Hematopoietic multipotent progenitor cell treated with erythropoietin and hydrocortisone succinate and interleukin-3 and kit ligand, for 15 days (in vitro differentiated cells): Measurements from ENCODE around the gene MAPK8.
A peak's percentile ranks its signal among the peaks of the same experiment; 100 is the strongest.

Experiments
- DNase-seq: peaks from one replicate; pipeline ENCODE4 v3.0.0-alpha.2; 2015; ENCODE audit warnings: low spot score

The MAPK8 gene

GRCh38 chr10:48463318-48464003 lies 157.0 kb downstream of the MAPK8 start:
- no peak for DNase-seq

DNA sequence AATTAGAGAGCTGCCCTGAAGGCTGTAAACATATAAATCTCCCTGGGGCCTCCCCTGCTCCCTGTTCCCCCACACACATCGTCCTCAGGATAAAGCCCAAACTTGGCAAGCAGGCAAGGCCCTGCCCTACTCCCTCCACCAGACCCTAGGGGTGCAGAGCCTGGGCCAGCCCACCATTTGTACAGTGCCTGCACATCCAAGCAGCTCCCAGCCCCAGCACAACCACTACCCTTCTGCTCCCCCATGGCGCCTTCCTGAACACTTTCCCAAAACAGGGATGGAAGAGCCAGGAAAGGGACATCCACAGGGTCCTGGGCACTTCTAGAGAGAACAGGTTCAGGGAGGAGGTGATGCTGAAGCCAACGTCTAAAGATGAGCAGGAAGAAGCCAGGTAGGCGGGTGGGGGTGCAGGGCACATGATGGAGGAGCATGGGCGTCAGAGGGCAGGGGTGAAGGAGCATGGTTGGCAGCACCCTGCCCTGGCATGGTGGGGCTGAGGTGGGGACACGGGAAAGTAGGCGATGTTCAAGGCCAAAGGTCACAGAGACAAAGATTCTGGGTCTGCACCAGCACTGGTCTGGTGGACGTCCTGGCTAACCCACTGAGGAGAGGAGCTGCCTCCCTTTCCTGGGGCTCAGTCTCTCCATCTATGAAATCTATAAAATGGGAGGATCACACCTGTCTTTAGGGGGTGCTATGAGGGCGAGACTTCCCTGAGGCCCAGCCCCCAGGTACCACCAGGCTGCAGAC lies 157.8 kb downstream of the MAPK8 start:
- DNase-seq: no peak

- DNase-seq: no peak
Observed at GRCh38 chr10:48464871-48465736, 158.6 kb downstream of the MAPK8 start.

GRCh38 chr10:48465860-48466521 lies 159.5 kb downstream of the MAPK8 start:
- no peak for DNase-seq

GRCh38 chr10:48466611-48467240 lies 160.2 kb downstream of the MAPK8 start:
- DNase-seq: no peak

- DNase-seq: no peak
Observed at GRCh38 chr10:48467669-48468068, 161.2 kb downstream of the MAPK8 start.

- no peak for DNase-seq
Observed at GRCh38 chr10:48468130-48468790, 161.8 kb downstream of the MAPK8 start.

DNA sequence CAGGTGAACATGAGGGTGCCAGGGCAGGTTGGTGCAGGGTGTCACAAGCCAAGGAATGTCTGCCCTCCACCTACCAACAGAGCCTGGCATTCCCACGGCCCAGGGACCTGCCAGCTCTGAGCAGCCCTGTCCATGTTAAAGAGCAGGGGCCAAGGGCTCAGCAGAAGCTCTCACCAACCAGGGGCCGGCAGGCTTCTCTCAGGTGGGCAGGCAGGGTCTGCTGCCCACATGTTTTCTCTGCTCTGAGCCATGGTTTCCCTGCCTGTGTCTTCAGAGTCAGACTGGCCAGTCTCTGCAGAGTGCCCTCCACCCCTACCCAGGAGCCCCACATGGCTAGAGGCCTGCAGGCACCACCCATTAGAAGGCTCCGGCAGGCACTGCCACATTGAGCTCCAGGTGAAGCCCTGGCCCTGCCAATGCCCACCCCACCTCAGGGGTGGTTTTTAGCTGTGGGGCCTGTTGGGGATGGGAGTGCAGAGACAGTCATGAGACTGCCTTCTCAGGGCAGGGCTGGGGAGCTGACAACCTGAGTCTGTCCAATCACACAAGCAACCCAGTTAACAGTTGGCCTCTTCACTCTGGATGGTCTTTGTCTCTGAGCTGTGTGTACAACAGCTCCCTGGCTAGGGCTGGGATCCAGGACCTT lies 162.5 kb downstream of the MAPK8 start:
- DNase-seq: no peak

DNA sequence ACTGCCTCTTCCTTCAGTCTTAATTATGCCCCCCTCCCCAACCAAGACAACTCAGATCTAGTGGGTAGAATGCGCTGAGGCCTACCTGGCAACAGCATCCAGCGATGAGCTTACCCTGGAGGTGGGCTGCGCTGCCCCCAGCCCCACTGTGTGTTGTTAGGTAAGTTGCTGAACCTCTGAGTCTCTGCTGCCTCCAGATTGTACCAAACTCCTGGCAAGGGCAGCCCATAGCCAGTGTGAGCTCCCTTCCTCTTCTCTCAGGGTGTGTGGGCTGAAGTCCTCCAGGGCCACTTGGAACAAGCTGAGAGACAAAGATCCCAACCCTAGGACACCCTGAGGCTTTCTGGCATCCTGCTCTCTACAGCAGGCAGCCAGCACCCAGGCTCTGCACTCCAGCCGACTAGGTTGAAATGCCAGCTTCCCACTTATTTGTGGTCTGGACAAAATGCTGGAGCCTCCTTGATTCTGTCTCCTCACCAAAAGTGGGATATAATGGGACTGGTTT lies 163.1 kb downstream of the MAPK8 start:
- DNase-seq: no peak

- peak; percentile 18 for DNase-seq
Observed at GRCh38 chr10:48470115-48470892, 163.8 kb downstream of the MAPK8 start.

DNA sequence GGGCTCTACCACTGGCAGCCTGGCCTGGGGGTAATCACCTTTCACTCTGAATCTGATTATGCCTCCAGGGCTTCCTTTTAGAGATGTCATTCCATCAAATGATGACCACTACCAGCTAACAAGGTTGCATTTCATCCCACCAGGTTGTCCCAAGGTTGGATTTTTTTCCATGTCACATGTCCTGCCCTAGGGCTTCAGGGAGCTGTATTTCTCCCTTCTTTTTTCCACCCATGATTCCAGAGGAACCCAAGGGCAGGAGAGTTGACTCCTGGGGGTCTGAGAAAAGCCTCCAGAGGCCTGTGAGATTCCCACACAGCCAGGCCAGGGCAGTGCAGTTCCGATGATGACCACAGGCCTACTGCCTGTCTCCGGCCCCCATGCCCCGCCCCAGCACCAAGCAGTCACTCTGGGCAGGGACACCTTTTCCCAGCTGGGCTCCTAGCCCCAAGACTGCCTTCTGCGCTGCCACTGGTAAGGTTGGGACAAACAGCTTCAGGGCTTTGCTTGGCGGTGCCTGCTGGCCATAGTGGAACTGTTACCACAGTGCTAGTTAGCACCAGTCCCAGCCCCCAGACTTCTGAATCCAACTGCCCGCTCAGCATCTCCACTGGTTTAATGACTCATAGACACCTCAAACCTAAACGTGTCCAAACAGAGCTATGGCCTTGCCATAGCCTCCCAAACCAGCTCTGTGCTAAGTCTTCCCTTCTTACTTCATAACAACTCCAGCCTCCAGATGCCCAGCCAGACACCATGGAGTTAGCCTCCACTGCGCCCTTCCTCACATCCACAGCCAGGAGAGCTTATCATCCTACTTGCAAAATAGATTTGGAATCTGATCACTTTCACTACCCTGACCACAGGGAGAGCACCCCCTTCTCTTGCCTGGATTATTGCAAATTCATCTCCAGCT lies 164.7 kb downstream of the MAPK8 start:
- no peak for DNase-seq

DNA sequence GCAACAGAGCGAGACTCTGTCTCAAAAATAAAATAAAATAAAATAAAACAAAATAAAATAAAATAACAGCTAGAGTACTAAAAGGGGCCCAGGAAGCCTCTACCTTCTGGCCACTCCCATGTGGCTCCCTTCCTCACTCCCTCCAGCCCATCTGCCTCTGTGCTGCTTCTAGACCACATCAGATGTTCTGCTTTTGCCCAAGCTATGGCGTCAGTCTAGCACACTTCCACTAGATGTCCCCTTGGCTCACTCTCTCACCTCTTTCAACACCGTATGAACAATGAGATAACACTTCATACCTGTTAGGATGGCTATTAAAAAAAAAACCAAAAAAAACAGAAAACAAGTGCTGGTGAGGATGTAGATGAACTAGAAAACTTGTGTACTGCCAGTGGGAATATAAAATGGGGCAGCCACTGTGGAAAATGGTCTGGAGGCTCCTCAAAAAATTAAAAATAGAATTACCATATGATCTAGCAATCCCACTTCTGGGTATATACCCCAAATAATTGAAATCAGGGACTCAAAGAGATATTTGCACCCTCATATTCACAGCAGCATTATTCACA lies 166.1 kb downstream of the MAPK8 start:
- DNase-seq: no peak

DNA sequence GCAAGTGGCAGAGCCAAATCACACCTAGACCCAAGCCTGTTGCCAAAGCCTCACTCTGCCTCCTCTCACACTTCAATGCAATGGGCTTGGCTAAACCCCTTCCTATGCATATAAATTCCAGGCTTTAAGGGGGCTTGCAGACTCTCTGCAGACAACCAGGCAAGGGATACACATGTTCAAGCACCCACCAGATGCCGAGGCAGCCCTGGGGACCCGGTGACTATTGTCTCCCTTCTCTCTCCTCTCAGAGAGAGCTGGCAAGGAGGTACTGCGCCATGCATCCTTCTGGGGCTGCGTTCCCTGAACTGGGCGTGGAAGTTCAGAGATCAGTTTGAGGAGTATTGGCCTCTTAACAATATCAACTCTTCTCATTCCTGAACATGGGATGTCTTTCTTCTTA lies 167.2 kb downstream of the MAPK8 start:
- no peak for DNase-seq

DNA sequence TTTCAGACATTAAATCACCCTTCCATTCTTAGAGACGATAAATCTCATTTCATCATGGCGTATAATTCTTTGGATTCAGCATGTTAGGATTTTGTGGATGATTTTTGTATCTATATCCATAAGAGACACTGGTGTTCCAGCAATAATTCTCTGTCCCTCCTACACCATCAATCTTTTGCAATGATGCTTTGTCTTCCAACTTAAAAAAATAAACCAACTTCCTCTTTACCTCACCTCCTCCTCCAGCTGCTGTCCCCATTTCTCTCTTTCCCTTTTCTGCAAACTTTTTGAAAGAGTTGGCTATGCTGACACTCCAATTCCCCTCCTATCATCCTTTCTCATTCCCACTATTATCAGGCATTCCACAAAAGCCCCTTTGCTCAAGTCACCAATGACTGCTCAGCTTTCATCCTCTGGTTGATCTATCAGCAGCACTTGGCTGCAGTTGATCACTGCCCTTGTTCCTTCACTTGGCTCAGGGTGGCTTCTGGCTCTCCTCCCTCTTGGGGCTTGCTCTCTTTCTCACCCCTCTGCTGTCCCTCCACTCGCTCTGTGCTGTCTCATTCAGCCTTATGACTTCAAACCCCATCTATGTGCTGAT lies 168.4 kb downstream of the MAPK8 start:
- DNase-seq: no peak

DNA sequence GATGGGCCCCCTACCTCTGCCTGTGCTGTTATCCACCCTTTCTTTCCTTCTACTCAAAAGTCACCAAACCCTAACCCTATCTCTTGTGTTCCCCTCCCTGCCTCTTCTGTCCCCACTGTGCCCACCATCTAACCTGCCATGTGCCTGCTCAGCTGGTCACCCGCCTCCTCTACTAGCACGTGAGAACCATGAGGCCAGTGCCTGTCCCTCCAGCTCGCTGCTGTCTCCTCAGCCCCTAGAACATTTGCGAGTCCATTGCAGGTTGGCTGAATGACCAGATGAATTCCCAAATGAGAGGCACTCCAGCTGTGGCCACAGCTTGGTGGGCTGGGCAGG lies 169.4 kb downstream of the MAPK8 start:
- DNase-seq: no peak

GRCh38 chr10:48476279-48476982 lies 170.0 kb downstream of the MAPK8 start:
- DNase-seq: no peak

DNA sequence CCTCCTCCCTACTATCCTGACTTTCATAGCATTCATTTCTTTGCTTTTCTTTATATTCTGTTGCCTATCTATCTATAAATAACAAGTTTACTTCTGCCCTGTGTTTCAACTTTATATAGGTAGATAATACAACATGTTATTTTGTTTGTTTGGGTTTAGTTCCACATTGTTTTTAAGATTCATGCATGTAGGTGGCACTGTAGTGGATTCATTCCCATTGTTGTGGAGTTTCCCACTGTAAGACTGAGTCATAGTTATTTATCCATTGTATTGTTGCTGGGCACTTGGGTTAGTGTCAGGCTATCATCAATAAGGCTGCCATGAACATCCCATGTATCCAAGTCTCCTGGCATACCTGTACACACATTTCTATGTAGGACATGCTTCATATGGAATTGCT lies 170.7 kb downstream of the MAPK8 start:
- no peak for DNase-seq
